ENCODE measurements around the gene TEX9.

TEX9 gene

DNA sequence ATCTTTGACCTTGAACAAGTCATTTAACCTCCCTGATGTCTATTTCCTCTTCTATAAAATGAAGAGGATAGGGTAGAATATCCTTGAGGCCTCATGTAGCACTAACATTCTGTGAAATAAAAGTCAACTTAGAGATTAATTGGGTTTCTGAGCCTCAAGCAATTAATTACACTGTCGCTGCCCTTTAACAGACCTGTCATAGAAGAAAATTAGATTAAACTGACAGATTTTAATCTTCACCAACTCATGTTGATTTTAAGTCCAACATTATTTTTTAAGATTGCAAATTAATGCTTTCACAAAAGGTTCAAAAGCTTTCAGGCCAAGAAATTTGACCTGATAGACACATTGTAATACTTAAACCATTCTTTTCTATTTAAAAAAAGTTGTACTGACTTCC, 107.8 kb downstream of the TEX9 start:
- H3K4me3 ChIP-seq (ENCODE audit: low read depth, low read length): no peak overlapping the region
- no peaks in the 10 kb centered on the region for H3K27me3 ChIP-seq
- DNase-seq: no peak
- TF ChIP-seq, protein P1, sequence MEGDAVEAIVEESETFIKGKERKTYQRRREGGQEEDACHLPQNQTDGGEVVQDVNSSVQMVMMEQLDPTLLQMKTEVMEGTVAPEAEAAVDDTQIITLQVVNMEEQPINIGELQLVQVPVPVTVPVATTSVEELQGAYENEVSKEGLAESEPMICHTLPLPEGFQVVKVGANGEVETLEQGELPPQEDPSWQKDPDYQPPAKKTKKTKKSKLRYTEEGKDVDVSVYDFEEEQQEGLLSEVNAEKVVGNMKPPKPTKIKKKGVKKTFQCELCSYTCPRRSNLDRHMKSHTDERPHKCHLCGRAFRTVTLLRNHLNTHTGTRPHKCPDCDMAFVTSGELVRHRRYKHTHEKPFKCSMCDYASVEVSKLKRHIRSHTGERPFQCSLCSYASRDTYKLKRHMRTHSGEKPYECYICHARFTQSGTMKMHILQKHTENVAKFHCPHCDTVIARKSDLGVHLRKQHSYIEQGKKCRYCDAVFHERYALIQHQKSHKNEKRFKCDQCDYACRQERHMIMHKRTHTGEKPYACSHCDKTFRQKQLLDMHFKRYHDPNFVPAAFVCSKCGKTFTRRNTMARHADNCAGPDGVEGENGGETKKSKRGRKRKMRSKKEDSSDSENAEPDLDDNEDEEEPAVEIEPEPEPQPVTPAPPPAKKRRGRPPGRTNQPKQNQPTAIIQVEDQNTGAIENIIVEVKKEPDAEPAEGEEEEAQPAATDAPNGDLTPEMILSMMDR (IDR thresholded peaks at IDR 0.05; ENCODE audit: low read depth, low read length): no peak
- H3K36me3 ChIP-seq: no peaks in the 10 kb centered on the region
- peaks cover 11% of the 10 kb centered on the region for H3K4me1 ChIP-seq
- H3K9me3 ChIP-seq: no peaks in the 10 kb centered on the region

DNA sequence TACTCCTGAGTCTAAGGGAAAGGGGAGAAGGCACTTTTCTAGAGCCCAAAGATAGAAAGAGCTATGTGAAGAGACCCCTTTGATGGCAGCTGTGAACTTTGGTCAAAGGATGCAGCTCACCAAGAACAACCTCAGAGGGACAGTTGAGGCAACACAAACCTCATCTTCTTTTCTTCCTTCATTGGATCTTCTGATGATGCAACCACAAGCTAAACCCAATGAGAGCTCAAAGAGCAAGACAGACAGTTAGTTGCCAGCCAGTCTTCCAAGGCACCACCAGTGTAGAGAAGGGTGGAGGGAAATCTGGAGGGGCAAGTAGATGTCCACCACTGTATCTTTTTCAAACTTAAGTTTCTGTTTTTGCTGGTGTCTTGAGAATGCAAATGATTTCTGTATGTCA, 110.1 kb downstream of the TEX9 start:
- DNase-seq: no peak
- Histone ChIP-seq H3K36me3 (no peaks in the 10 kb centered on the region), H3K9me3 (no peaks in the 10 kb centered on the region), H3K27me3 (no peaks in the 10 kb centered on the region), H3K4me1 (peaks cover 11% of the 10 kb centered on the region), H3K4me3 (ENCODE audit: low read depth, low read length) (no peak overlapping the region)
- TF ChIP-seq, protein P1 (IDR thresholded peaks at IDR 0.05; ENCODE audit: low read depth, low read length): no peak
